ENCODE results near the gene SLITRK6.
"Not testable (repeated sequence)": the region's sequence is repeated elsewhere in the genome, so short reads cannot be mapped to it uniquely, and the experiment has no call there.

The SLITRK6 gene, protein sequence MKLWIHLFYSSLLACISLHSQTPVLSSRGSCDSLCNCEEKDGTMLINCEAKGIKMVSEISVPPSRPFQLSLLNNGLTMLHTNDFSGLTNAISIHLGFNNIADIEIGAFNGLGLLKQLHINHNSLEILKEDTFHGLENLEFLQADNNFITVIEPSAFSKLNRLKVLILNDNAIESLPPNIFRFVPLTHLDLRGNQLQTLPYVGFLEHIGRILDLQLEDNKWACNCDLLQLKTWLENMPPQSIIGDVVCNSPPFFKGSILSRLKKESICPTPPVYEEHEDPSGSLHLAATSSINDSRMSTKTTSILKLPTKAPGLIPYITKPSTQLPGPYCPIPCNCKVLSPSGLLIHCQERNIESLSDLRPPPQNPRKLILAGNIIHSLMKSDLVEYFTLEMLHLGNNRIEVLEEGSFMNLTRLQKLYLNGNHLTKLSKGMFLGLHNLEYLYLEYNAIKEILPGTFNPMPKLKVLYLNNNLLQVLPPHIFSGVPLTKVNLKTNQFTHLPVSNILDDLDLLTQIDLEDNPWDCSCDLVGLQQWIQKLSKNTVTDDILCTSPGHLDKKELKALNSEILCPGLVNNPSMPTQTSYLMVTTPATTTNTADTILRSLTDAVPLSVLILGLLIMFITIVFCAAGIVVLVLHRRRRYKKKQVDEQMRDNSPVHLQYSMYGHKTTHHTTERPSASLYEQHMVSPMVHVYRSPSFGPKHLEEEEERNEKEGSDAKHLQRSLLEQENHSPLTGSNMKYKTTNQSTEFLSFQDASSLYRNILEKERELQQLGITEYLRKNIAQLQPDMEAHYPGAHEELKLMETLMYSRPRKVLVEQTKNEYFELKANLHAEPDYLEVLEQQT

GRCh38 chr13:85799097-85799582 is at the start of gene SLITRK6:
SLITRK6 (minus strand) TSS chr13:85799419; CDS start chr13:85796508, 2,911 bp downstream.
- peak in 1 of 2 experiments; percentile 17 for DNase-seq

DNA sequence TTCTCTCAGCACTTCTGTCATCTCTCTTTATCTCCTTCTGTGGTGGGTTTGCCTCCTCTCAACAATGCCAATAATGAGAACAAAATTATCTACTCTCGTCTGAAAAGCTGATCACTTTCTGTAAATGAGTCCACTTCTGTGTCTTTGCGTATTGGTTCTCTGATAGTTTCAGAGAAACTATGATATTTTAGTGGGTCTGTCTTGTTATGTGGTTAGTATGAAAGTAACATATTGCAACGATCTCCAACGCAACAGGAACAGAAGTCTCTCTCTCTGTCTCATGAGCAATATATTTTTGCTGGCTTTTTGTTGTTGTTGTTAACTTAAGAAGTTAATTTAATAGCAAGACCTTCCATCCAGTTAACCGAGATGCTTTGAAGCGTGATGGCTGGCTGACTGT is 47.8 kb upstream of the SLITRK6 start:
- no peak for DNase-seq

DNA sequence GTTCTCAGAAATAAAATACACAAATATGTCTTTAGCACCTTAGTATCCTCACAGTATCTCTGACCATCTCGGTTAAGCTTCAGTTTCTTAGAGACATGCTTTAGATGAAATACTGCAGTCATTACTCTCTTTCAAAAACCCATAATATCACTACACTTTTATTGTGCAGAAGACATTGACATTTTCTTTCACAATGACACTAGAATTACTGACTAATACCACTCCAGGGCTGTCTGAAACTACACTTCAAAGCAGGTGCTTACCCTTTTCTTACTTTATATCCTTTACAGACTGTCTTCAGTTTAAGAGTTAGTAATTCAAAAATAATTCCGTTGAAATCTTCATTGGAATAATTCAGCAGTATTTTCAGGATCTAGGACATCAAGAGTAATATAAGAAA is 42.2 kb upstream of the SLITRK6 start:
- DNase-seq, result no peak

DNA sequence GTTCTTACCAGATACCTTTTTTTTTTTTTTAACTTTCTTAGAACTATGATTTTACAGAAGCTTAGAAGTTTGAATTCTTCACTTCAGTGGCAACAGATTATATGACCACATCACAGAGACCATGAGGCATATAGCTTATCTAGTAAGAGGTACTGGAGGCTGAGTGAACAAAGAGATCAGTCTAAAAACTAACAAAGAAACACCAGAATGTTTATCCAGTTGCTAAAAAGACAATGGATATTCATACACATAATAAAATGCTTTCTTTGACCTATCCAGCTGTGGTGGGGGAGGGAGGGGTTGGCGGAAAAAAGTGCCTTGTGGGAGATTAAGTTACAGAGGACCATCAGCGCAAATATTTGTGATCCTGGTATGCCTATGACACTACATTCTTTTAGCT is 34.7 kb upstream of the SLITRK6 start:
- no peak for DNase-seq

- peak; percentile 8 to 40 for DNase-seq
Measured at GRCh38 chr13:85828094-85828684, 29.0 kb upstream of the SLITRK6 start.

DNA sequence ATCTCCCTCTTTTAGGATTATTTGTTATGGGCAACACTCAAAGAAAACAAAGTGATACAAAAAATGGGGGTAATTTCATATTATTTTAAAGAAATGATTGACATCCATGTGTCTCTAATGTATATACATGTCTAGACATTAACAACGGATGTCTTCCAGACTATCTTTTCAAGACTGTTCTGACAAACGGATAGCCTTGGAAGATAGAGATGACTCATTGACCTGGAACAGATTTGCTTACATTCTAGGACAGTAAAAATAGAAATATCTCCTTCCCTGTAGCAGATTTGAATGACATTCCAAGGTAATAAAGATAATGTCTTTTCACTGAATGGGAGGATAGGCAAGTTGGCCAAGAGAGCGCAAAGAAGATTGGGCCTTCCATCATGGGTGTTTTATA is 26.2 kb upstream of the SLITRK6 start:
- DNase-seq, result no peak

- no peak for DNase-seq
Measured at GRCh38 chr13:85823832-85824231, 24.6 kb upstream of the SLITRK6 start.

DNA sequence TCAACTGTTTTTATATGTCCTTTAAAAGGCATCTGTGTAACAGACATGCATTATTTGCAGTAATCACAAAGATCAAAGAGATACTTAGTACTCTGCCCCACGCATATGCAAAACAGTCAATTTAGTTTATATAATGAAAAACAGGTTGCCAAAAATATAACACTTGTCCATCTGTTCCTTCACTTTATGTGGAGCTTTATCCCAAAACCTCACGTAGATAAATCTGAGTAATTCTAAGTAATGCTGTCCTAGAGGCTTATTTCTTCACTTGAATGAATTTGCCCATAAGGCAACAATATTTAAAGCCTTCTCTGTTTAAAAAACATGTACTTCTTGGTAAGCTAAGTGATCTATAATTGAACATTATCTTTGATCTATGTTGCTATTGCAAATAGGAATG is 20.3 kb upstream of the SLITRK6 start:
- no peak for DNase-seq

- peak; percentile 27 to 61 for DNase-seq
Measured at GRCh38 chr13:85816413-85816812, 17.2 kb upstream of the SLITRK6 start.

GRCh38 chr13:85812282-85812681 is 13.1 kb upstream of the SLITRK6 start:
- DNase-seq, result no peak

DNA sequence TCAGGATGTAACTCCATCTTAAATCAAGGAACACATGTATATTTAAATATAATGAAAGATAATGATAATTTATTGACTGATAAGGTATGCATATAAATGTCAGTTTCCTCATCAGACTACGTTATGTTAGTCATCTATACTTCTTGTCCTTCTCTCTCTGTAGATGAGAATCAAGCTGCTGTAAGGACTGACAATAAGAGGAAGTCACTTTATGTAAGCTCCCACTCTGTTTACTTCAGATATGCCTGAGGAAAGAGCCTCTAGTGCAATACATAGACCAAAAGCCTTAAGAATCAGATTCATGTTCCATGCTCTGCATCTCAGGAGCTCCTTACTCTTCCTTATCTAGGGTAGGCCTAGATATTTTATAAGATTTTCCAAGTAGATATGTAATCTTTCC is 9.6 kb upstream of the SLITRK6 start:
- DNase-seq, result peak; percentile 45 to 49

GRCh38 chr13:85806553-85807175 is 7.4 kb upstream of the SLITRK6 start:
- DNase-seq, result peak; percentile 71 to 82

DNA sequence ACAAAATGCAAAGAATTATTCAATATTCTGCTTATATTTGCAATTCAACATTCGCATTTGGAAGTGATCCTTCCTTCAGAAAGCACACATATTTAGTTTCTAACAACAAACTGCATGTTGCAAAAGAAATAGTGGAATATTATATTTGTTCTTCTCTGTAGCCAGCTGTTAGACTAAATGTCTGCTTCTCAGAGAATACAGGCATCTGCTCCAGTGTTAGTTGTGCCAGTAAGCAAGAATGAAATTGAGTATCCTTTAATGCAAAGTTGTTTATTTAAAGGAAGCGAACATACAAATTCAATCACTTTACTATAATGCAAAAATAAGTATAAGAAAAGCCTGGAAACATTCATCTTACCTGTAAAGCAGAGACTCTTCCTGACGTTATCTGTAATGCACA is 663 bp downstream of the SLITRK6 start:
- DNase-seq, result no peak

DNA sequence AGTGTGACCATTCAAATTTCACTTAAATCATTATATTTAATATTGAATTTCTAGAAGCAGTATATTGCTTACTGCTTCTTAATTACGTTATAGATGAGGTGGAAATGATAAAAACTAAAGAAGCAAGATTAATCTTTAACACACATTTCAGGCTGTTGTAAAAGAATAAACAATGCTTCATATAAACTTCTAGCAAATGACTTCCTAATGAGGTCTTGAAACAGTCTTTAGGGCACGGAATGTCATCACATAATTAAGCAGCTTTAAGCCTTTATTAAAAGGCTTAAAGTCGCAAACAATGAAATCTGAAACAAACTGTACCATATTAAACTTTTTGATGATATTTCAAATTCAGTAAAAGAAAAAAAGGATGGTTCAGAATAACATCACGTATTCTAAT is 1.9 kb downstream of the SLITRK6 start:
- no peak for DNase-seq

- no peak for DNase-seq
Measured at GRCh38 chr13:85785205-85785604, 14.0 kb downstream of the SLITRK6 start.

- no peak for DNase-seq
Measured at GRCh38 chr13:85772367-85772766, 26.9 kb downstream of the SLITRK6 start.

GRCh38 chr13:85771856-85772255 is 27.4 kb downstream of the SLITRK6 start:
- DNase-seq, result no peak

DNA sequence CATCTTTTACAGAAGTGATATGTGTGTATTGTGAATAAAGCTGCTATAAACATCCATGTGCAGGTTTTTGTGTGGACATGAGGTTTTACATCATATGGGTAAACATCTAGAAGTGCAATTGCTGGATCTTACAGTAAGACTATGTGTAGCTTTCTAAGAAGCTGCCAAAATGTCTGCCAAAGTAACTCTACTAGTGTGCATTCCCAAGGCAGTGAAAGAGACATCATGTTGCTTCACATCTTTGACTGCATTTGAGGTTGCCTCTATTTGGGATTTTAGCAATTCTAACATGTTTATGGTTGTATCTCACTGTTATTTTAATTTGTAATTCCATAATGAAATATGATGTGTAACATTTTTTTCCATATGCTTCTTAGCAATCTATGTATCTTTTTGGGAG is 30.3 kb downstream of the SLITRK6 start:
- DNase-seq, result no peak

DNA sequence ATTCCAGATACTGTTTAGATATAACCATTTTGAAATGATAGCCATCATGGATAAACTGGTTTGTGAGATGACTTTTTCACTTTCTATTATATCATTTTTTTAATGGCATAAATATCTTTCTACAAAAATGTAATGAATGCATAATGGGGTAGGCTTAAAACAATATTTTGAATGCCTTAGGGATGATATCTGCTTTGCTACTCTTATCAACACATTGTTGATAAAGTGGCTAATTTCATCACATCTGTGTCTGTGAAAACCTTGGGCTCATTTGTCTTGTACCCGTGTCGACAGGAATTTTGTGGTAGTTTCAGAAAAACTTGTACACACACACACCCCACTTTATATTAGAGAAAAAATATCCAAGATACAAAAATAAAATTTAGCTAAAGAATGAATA is 44.1 kb downstream of the SLITRK6 start:
- DNase-seq, result no peak

DNA sequence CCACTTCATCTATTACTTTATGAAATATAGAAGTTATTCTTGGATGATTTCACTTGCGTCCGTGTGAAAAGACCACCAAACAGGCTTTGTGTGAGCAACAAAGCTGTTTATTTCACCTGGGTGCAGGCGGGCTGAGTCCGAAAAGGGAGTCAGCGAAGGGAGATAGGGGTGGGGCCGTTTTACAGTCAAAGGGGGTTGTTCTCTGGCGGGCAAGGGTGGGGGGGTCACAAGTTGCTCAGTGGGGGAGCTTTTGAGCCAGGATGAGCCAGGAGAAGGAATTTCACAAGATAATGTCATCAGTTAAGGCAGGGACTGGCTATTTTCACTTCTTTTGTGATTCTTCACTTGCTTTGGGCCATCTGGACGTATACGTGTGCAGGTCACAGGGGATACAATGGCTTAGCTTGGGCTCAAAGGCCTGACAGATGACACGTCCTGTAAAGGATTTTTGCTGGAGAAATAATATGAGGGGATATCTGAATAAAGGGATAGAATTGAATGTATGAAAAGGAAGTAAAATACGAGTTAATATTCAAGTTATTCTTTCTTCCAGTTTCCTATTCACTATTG is 55.9 kb downstream of the SLITRK6 start:
- DNase-seq, result not testable (repeated sequence)

Data from Kasumi-1 (cell line).